Islet of Langerhans (tissue), 1 donor: ENCODE measurements around the gene CNIH1.
A peak's percentile ranks its signal among the peaks of the same experiment; 100 is the strongest.
"Not testable (repeated sequence)": the region's sequence is repeated elsewhere in the genome, so short reads cannot be mapped to it uniquely, and the experiment has no call there.

Source experiments
- FAIRE-seq: peaks from one replicate; lab custom pipeline; 2011; peaks lifted over from hg19 to GRCh38; lab: Jason Lieb, UNC

CNIH1 gene

DNA sequence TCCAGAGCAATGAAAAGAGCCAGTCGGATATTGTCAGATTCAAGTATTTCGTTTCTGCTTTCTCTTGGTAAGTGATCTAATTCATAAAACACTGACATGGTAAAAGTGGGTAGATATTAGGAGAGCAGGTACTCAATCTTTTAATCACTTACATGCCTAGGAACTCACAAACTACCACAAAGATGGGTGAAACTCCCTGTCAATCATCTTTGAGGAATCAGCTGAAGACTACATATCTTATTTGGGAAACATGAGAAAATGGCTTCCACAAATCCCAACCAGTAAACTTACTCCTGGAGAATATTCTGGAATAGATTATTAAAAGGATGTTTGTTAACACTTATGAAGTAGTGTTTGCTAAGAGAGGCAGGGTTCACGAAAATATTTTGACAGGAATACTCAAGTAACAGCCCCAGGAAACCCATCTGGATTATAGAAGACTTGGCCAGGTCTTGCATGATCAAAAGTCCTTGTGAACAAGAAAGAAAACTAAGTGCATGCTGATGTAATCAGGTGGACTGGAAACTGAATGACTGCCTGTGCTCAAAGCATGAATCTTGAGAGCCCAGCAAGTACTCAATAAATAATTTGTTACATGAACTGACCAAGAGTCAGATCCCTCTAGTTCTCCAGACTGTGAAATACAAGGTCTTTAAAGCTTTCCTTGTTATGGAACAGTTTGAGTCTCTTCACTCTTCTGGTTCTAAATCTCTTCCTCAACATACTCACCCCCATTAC, 15.5 kb downstream of the CNIH1 start:
- FAIRE-seq, result no peak

DNA sequence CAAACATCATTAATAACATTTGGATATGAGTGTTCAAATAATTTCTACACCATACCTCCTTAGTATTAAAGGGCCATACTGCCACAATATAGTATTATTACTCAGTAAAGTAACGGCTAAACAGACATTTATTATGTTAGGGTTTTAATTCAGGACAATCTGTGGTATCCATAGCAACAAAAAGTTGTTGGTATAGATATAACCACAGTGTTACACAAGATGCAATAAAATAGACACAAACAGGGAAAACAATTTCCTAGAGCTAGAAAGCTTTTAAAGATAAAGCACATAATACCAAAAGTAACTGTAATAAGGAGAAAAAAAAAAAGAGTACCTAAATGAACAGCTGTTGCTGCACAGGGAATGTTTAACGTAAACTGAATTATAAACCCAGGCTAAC, 16.1 kb downstream of the CNIH1 start:
- FAIRE-seq, result no peak

DNA sequence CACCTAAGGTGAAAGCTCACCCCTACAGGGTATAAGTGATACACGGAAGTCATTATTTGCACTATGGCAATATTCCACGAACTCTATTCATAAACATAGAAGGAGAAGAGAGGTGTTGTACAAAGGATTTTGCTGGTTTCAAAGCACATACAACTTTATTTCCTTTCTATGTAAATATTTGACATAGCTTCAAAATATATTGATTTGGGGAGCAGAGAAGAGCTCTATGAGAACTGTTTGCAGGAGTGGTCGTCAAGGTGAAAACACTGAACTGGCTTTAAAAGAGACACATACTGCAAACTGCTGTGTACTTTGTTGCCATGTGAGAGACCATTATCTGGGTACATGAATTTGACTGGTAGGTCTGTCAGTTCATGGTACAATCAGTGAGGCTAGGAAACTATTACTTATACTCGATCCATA, 16.7 kb downstream of the CNIH1 start:
- FAIRE-seq, result no peak

DNA sequence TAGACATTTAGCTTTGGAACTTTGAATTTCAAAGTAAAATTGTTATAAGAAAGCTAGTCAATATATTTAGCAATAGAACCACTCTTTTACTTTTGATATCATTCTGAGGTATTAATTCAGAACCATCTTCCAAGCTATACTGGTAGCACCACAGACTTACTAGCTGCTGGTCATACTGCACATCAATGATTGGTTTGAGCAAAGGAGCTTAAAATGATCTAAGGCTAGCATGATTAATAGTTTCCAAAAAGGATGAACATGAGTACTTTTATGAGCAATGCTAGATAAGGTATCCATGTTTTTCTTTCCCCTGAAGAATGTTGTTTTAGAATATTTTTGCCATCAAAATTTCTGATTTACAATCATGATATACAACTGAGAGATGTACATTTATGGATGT, 17.2 kb downstream of the CNIH1 start:
- FAIRE-seq, result no peak

DNA sequence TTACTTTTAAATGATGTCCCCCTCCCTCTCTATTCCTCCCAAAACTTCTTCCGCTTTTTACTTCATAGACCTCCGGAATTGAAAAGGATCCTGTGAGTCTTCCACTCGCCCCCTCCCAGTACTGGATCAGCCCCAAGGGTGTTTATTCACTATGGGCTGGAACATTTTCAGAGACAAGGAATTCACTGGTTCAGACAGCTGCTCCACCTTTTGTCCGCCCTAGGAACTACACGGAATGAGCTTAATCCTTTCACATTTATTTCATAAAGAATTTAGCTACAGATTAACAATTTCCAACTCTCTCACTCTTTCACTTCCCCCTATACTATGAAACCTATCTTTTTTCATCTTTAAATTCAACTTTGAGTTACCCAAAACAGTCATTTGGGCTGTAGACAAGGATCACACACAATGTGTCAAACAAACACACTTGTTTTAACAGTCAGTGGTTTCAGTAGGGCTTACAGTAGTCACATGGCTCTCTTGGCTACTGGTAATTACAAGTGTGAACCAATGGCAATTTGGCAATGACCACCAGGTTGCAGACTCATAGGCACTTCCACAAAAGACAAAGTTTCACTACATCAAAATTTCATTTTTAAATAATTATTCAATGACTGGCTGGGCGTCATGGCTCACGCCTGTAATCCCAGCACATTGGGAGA, 20.6 kb downstream of the CNIH1 start:
- FAIRE-seq, result no peak

DNA sequence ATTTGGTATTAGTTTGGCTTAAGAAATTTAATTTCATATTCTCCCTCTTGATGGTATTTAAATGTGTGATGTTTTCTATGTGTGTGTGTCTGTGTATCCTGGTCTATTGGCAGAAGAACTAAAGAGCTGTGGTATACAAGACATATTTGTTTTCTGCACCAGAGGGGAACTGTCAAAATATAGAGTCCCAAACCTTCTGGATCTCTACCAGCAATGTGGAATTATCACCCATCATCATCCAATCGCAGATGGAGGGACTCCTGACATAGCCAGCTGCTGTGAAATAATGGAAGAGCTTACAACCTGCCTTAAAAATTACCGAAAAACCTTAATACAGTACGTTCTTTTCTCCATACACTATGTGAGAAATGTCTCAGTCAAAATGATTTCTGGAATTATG, 29.8 kb downstream of the CNIH1 start:
- no peak for FAIRE-seq

DNA sequence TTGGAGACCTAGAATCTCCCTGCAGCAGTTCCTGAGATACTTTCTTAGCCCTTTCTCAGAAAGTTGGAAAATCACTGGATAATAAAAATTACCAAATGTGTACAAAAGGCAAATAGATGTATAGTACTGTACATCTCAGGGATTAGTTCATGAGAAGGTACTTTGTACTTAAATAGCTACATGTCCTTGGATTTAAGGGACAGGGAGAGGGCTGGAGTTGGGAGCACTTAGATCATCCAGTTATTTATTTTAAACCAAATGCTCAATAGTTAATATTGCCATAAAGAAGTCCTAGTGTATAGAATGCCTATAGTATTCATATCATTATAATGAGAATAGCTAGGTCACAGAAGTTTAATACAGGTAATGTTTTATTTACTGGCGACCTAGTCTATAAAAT, 31.0 kb downstream of the CNIH1 start:
- FAIRE-seq, result no peak

DNA sequence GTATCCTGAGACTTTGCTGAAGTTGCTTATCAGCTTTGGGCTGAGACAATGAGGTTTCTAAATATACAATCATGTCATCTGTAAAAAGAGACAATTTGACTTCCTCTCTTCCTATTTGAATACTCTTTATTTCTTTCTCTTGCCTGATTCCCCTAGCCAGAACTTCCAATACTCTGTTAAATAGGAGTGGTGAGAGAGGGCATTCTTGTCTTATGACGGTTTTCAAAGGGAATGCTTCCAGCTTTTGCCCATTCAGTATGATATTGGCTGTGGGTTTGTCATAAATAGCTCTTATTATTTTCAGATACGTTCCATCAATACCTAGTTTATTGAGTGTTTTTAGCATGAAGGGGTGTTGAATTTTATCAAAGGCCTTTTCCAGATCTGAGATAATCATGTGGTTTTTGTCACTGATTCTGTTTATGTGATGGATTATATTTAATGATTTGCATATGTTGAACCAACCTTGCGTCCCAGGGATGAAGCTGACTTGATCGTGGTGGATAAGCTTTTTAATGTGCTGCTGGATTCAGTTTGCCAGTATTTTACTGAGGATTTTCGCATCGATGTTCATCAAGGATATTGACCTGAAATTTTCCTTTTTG, 37.7 kb downstream of the CNIH1 start:
- not testable (repeated sequence) for FAIRE-seq

DNA sequence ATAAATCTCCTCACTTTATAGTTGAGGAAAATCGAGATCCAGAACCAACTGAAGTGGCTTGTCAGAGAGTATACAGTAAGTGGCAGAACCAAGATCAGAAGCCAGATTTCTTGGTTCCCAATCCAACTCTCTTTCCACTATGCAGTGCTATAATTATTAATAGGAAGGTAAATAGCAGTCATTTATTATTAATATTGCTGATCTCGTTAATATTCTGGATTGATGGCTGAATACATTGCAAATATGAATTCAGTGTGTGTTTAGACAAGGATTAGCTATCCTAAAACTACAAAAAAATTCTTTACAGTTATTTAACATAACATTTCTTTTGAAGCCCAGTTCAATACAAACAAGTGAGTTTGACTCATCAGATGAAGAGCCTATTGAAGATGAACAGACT, 41.6 kb downstream of the CNIH1 start:
- FAIRE-seq, result no peak

DNA sequence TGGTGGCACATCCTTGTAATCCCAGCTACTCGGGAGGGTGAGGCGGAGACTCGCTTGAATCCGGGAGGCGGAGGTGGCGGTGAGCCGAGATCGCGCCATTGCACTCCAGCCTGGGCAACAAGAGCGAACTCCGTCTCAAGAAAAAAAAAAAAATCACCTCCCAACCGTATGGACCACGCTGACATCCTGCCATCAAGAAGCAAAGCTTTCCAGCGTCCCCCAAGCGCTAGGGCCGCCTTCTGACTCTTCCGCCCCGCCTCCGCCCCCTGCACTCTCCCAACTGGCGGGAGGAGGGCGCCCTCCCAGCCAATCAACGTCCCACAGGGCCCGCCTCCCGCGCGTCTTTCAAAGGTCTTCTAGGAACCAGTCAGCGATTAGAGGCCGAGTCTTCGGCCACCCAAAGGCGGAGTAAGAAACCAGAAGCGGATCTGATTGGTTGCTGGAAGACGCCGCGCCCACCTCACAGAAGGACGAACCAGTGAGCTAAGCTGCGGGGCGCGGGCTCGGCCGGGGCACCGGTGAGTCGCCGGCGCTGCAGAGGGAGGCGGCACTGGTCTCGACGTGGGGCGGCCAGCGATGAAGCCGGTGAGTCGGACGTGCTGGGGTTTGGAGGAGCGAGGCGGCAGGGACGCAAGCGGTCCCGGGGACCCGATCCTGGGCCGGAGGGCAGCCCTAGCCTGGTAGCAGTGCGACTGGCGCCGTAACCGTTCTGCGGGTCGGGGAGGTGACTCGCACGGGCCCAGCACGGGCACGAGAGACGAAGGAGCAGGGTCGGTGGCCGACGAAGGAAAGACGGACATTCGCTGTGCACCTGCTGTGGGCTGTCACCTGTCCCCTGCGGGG, 44.5 kb downstream of the CNIH1 start, which contains the start of gene CDKN3:
CDKN3 (plus strand) TSS at position 515 of the 843 bp plus-strand sequence; CDS start at position 577, 62 bp downstream.
- peak; percentile 88 for FAIRE-seq

DNA sequence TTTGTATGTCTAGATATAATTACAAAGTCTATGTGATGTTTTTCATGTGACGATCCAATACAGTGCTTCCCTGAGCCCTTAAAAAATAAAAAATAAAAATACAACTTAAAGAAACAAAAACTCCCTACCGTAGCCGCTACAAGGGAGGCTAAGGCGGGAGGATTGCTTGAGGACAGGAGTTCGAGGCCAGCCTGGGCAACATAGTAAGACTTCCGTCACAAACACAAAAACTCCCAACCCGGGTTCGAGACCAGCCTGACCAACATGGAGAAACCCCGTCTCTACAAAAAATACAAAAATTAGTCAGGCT, 45.0 kb downstream of the CNIH1 start:
- FAIRE-seq, result no peak

DNA sequence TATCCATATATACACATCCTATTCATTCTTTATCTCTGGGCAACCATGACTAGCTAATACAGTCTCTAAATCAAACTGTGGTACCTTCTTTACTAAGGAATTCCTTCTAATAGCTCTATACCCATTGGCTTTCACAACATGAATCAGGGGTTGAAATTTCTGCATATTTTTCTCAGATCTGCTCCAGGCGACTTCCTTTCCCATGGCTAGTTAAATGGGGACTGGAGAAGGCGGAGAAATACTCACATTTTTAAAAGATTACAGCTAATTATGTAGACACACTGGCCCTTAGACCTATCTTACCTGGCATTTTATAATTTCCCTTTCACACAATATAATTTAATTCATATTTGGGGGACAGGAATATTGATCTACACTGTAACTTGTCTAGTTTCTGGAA, 45.5 kb downstream of the CNIH1 start:
- FAIRE-seq, result no peak

DNA sequence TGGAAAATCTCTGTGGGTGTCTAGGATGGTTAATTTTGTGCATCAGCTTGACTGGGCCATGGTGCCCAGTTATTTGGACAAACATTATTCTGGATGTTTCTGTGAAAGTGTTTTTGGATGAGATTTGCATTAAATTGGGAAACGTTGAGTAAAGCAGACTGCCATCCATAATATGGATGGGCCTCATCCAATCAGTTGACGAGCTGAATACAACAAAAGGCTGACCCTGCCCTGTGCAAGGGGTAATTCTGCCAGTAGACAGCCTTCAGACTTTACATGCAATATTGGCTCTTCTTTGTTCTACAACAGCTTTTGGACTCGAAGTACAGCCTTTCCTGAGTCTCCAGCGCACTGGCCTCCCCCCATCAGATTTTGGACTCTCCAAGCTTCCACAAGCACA, 45.9 kb downstream of the CNIH1 start:
- no peak for FAIRE-seq

DNA sequence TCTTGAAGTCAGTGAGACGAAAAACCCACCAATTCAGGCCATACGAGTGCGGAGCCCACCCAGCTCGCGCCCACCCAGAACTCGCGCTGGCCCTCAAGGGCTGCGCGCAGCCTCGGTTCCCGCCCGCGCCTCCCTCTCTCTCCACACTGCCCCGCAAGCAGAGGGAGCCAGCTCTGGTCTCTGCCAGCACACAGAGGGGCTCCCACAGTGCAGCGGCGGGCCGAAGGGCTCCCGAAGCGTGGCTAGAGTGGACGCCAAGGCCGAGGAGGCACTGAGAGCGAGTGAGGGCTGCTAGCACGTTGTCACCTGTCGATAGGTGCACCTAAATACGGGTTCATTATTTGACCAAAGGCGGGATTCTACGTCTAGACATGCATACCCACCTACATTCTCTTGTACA, 46.6 kb downstream of the CNIH1 start:
- no peak for FAIRE-seq

DNA sequence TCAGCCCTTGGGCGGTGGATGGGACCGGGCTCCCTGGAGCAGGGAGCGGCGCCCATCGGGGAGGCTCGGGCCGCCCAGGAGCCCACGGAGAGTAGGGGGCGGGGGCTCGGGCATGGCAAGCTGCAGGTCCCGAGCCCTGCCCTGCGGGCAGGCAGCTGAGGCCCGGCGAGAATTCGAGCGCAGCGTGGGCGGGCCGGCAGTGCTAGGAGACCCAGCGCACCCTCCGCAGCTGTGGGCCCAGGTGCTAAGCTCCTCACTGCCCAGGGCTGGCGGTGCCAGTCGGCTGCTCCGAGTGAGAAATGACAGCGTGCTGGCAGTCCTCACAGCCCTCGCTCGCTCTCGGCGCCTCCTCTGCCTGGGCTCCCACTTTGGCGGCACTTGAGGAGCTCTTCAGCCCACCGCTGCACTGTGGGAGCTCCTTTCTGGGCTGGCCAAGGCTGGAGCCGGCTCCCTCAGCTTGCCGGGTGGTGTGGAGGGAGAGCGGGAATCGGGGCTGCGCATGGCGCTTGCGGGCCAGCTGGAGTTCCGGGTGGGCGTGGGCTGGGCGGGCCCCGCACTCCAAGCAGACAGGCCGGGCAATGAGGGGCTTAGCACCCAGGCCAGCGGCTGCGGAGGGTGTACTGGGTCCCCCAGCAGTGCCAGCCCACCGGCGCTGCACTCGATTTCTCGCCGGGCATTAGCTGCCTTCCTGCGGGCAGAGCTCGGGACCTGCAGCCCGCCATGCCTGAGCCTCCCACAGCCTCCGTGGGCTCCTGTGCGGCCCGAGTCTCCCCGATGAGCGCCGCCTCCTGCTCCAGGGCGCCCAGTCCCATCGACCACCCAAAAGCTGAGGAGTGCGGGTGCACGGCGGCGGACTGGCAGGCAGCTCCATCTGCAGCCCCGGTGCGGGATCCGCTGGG, 47.9 kb downstream of the CNIH1 start:
- not testable (repeated sequence) for FAIRE-seq

DNA sequence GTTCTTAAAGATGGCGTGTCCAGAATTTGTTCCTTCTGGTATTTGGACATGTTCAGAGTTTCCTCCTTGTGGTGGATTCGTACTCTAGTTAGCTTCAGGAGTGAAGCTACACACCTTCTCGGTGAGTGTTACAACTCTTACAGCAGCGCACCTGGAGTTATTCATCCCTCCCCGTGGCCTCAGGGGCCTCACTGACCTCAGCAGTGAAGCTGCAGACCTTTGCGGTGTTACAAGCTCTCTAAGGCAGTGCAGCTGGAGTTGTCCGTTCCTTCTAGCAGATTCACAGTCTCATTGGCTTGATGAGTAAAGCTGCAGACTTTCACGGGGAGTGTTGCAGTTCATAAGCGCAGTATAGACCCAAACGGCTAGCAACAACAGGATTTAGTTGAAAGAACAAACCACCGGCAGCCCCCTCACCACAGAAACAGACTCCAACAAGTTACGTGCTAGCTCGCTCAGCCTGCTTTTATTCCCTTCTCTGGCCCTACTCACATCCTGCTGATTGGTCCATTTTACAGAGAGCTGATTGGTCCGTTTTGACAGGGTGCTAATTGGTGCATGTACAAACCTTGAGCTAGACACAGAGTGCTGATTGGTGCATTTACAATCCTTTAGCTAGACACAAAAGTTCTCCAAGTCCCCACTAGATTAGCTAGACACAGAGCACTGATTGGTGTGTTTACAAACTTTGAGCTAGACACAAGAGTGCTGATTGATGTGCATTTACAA, 48.9 kb downstream of the CNIH1 start:
- FAIRE-seq, result no peak

DNA sequence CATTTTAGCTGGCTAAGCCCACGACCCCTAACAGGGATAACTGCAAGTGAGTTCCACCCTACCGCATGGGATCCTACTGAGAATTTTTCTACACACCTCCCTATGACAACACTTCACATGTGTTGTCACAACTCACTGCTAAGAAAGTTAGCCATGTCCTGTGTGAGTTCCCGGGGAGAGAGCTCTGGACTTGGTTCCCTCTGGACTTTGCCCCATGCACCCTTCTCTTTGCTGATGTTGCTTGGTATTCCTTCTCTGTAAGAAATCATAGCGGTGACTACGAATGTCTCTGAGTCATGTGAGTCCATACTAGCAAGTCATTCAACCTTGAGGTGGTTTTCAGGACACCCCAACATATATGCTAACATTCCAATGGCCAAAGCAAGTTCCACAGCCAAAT, 53.8 kb downstream of the CNIH1 start:
- FAIRE-seq, result no peak

DNA sequence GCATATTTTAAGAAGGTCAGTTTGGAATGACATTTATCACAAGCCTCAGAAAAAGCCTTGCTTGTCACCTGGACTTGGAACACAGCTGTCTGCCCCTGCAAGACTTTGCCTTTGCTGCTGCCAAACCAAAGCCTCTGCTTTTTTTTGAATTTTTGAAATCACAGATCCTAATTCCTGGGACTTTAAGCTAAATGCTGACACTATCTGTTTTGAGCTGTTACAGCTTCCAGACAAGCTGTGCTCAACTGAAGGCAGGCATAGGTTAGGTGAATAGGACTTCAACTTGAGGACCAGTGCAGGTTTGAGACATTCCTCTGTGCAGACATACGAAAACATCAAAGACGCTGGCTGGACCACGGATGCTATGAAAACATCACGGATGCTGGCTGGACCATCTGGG, 55.6 kb downstream of the CNIH1 start:
- no peak for FAIRE-seq

DNA sequence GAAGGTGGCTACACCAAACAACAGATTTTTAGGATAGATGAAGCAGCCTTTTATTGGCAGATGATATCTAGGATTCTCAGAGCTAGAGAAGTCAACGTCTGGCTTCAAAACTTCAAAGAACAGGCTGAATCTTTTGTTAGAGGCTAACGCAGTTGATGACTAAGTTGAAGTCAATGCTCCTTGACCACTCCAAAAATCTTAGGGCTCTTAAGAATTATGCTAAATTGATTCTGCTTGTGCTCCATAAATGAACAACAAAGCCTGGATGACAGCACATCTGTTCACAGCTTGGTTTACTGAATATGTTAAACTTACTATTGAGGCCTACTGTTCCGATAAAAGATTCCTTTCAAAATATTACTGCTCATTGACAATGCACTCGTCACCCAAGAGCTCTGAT, 57.3 kb downstream of the CNIH1 start:
- no peak for FAIRE-seq

DNA sequence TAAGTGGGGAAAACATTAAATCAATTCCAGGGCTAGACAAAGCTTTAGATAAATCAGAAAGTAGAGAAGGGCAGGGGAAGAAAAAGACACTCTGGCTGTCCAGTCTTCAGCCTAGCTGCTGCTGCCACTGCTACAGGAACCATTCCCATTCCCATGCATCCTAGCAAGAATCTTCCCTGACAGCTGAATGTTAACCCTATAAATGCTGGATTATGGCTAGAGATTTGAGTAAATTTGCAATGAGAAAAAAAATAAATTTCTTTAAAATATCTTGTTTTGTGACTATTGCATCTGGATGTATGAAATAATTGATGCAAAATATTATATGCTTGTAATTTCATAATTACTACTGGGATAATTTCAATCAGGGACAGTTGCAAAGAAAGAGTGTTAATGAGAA, 59.4 kb downstream of the CNIH1 start:
- FAIRE-seq, result no peak

DNA sequence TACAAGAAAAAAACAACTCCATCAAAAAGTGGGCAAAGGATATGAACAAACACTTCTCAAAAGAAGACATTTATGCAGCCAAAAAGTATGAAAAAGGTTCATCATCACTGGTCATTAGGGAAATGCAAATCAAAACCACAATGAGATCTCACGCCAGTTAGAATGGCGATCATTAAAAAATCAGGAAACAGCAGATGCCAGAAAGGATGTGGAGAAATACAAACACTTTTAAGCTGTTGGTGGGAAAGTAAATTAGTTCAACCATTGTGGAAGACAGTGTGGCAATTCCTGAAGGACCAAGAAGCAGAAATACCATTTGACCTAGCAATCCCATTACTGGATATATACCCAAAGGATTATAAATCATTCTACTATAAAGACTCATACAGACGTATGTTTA, 60.6 kb downstream of the CNIH1 start:
- not testable (repeated sequence) for FAIRE-seq
